NCI-H187 (cell line): ENCODE measurements around the gene FOCAD.
"Not testable (repeated sequence)": the region's sequence is repeated elsewhere in the genome, so short reads cannot be mapped to it uniquely, and the experiment has no call there.

ENCODE experiments used
- DNase-seq, 2 experiments: peaks; one replicate each; lab custom pipeline; 2025; lab: John Stamatoyannopoulos, UW

FOCAD gene

GRCh38 chr9:20673537-20673936 is 10.5 kb upstream of the FOCAD start:
- DNase-seq, result not testable (repeated sequence)

- DNase-seq, result no peak
Observed at GRCh38 chr9:20681467-20681866, 2.6 kb upstream of the FOCAD start.

GRCh38 chr9:20683351-20684034 is 566 bp upstream of the FOCAD start:
- DNase-seq, result no peak

- no peak for DNase-seq
Observed at GRCh38 chr9:20684875-20685696, 1.0 kb downstream of the FOCAD start.

- no peak for DNase-seq
Observed at GRCh38 chr9:20685769-20686168, 1.7 kb downstream of the FOCAD start.

- DNase-seq, result no peak
Observed at GRCh38 chr9:20689833-20690232, 5.8 kb downstream of the FOCAD start.

GRCh38 chr9:20692554-20692953 is 8.5 kb downstream of the FOCAD start:
- DNase-seq, result no peak

- DNase-seq, result no peak
Observed at GRCh38 chr9:20693068-20693467, 9.0 kb downstream of the FOCAD start.

GRCh38 chr9:20694248-20694647 is 10.2 kb downstream of the FOCAD start:
- DNase-seq, result no peak

GRCh38 chr9:20697021-20697719 is 13.1 kb downstream of the FOCAD start:
- no peak for DNase-seq

- no peak for DNase-seq
Observed at GRCh38 chr9:20698782-20699181, 14.7 kb downstream of the FOCAD start.

GRCh38 chr9:20701060-20701459 is 17.0 kb downstream of the FOCAD start:
- no peak for DNase-seq

GRCh38 chr9:20702570-20702969 is 18.5 kb downstream of the FOCAD start:
- no peak for DNase-seq

GRCh38 chr9:20703146-20703545 is 19.1 kb downstream of the FOCAD start:
- no peak for DNase-seq

- DNase-seq, result no peak
Observed at GRCh38 chr9:20707708-20708107, 23.6 kb downstream of the FOCAD start.

- DNase-seq, result no peak
Observed at GRCh38 chr9:20713172-20713571, 29.1 kb downstream of the FOCAD start.

- DNase-seq, result no peak
Observed at GRCh38 chr9:20714442-20715415, 30.7 kb downstream of the FOCAD start.

GRCh38 chr9:20722221-20722620 is 38.2 kb downstream of the FOCAD start:
- no peak for DNase-seq

- DNase-seq, result no peak
Observed at GRCh38 chr9:20725675-20726074, 41.6 kb downstream of the FOCAD start.

- no peak for DNase-seq
Observed at GRCh38 chr9:20726144-20726543, 42.1 kb downstream of the FOCAD start.

- DNase-seq, result no peak
Observed at GRCh38 chr9:20728493-20729220, 44.6 kb downstream of the FOCAD start.
